GM19351 (cell line): ENCODE measurements around the gene CLEC11A.
"Not testable (repeated sequence)": the region's sequence is repeated elsewhere in the genome, so short reads cannot be mapped to it uniquely, and the experiment has no call there.

ENCODE experiments used
- ATAC-seq: cut with Tn5 transposase; IDR thresholded peaks from one replicate; pipeline ENCODE4 v1.9.1; 2021; ENCODE audit warnings: mild to moderate bottlenecking, moderate library complexity; ENCODE audit not compliant: unreplicated experiment

The CLEC11A gene

GRCh38 chr19:50753879-50754278 is 30.7 kb downstream of the CLEC11A start:
- ATAC-seq: no peak

GRCh38 chr19:50756244-50756643 is 33.1 kb downstream of the CLEC11A start:
- ATAC-seq: not testable (repeated sequence)

GRCh38 chr19:50757624-50758023 is 34.5 kb downstream of the CLEC11A start:
- not testable (repeated sequence) for ATAC-seq

- ATAC-seq: not testable (repeated sequence)
Observed at GRCh38 chr19:50759076-50759475, 35.9 kb downstream of the CLEC11A start.

- ATAC-seq: no peak
Observed at GRCh38 chr19:50759886-50760285, 36.7 kb downstream of the CLEC11A start.

DNA sequence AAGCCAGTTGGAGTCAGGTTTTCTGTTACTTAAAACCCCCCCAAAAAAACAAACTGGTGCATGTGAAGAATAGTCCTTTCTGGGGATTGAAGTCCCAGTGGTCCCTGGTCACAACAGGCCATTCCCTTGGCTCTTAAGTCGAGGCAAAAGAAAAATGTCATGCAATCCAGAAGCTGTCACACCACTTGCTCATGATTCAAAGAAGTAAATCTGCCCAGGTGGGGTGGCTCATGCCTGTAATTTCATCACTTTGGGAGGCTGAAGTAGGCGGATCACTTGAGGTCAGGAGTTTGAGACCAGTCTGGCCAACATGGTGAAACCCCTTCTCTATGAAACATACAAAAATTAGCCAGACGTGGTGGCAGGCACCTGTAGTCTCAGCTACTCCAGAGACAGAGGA is 38.3 kb downstream of the CLEC11A start:
- not testable (repeated sequence) for ATAC-seq

- ATAC-seq: not testable (repeated sequence)
Observed at GRCh38 chr19:50763521-50763920, 40.4 kb downstream of the CLEC11A start.

GRCh38 chr19:50764409-50764808 is 41.2 kb downstream of the CLEC11A start:
- no peak for ATAC-seq

GRCh38 chr19:50766746-50767145 is 43.6 kb downstream of the CLEC11A start:
- ATAC-seq: not testable (repeated sequence)

GRCh38 chr19:50767263-50767662 is 44.1 kb downstream of the CLEC11A start:
- not testable (repeated sequence) for ATAC-seq

- no peak for ATAC-seq
Observed at GRCh38 chr19:50768277-50768676, 45.1 kb downstream of the CLEC11A start.

GRCh38 chr19:50770164-50770563 is 47.0 kb downstream of the CLEC11A start, which contains the start of gene GPR32:
Gene GPR32, plus strand, starts transcription at chr19:50770464. Its CDS starts 137 bp downstream, at chr19:50770601.
- ATAC-seq: not testable (repeated sequence)

- no peak for ATAC-seq
Observed at GRCh38 chr19:50770888-50771287, 47.7 kb downstream of the CLEC11A start.

- no peak for ATAC-seq
Observed at GRCh38 chr19:50772476-50772875, 49.3 kb downstream of the CLEC11A start.

DNA sequence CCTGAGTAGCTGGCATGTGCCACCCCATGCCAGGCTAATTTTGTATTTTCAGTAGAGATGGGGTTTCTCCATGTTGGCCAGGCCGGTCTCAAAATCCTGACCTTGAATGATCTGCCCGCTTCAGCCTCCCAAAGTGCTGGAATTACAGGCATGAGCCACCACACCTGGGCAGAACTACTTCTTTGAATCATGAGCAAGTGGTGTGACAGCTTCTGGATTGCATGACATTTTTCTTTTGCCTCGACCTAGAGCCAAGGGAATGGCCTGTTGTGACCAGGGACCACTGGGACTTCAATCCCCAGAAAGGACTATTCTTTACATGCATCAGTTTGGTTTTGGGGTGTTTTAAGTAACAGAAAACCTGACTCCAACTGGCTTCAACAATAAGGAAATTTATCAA is 49.7 kb downstream of the CLEC11A start:
- not testable (repeated sequence) for ATAC-seq

GRCh38 chr19:50773454-50773853 is 50.3 kb downstream of the CLEC11A start:
- ATAC-seq: not testable (repeated sequence)
